IMR-90 (cell line): Measurements from ENCODE around the gene CD36. TPM values are rescaled to one million over a fixed set of nuclear protein-coding genes. Genes with fewer than 3 reads are reported as not detected.

Experiments used
- ATAC-seq: fragments of 200-7000 bp; cut with Tn5 transposase; 2 replicates; pipeline ENCODE4 v1.9.1; 2020; ENCODE audit warnings: low read depth, mild to moderate bottlenecking, moderate library complexity
- BruUV-seq: library from RNA; stranded (reverse); fragments of 400-500 nt; replicated peaks from 2 replicates; lab custom pipeline; 2021; lab: Mats Ljungman, UMichigan
- CTCF ChIA-PET: fragments of 300-600 bp; formaldehyde crosslinking; extraction: SDS; loops from one replicate; lab custom pipeline; 2021; ENCODE audit warnings: antibody characterized with exemption; lab: Yijun Ruan, JAX
- POLR2A ChIA-PET: fragments of 300-600 bp; sonication (Branson Sonifier 250); formaldehyde crosslinking; loops from one replicate; lab custom pipeline; 2022; ENCODE audit warnings: antibody characterized with exemption; ENCODE audit not compliant: unreplicated experiment; lab: Charles Lee
- DNase-seq: peaks from one replicate; pipeline ENCODE4 v3.0.0; 2013
- H2AFZ ChIP-seq: replicated peaks from 2 replicates; pipeline ENCODE3; 2013; ENCODE audit warnings: low read length, mild to moderate bottlenecking; ENCODE audit not compliant: poor library complexity
- H2AK5ac ChIP-seq: 2 replicates; pipeline ENCODE4 v1.6.1; 2013; ENCODE audit warnings: low read depth, low read length, inconsistent platforms
- H2AK9ac ChIP-seq: replicated peaks from 2 replicates; pipeline ENCODE3; 2013; ENCODE audit warnings: mild to moderate bottlenecking, low read depth, low read length, moderate library complexity; ENCODE audit not compliant: poor library complexity
- H2BK120ac ChIP-seq: 2 replicates; pipeline ENCODE4 v1.6.1; 2013; ENCODE audit warnings: low read depth, low read length, inconsistent platforms
- H2BK15ac ChIP-seq: 3 replicates; pipeline ENCODE4 v1.6.1; 2013; ENCODE audit warnings: low read depth, low read length, inconsistent platforms
- H2BK20ac ChIP-seq: 2 replicates; pipeline ENCODE4 v1.6.1; 2013; ENCODE audit warnings: low read depth, mild to moderate bottlenecking, inconsistent platforms, low read length, moderate library complexity
- H2BK5ac ChIP-seq: 2 replicates; pipeline ENCODE4 v1.6.1; 2013; ENCODE audit warnings: mild to moderate bottlenecking, low read depth, low read length, inconsistent platforms; ENCODE audit not compliant: poor library complexity, severe bottlenecking
- H3K14ac ChIP-seq: replicated peaks from 2 replicates; pipeline ENCODE4 v1.6.1; 2013; ENCODE audit warnings: low read depth, low read length, inconsistent platforms
- H3K18ac ChIP-seq: 2 replicates; pipeline ENCODE4 v1.6.1; 2013; ENCODE audit warnings: low read depth, low read length, control low read depth
- H3K23ac ChIP-seq: 2 replicates; pipeline ENCODE4 v1.6.1; 2013; ENCODE audit warnings: low read depth, low read length, inconsistent platforms
- H3K27ac ChIP-seq: 2 replicates; pipeline ENCODE4 v1.5.1; 2013; ENCODE audit warnings: mild to moderate bottlenecking, control low read depth, low read length; ENCODE audit not compliant: insufficient read depth
- H3K27me3 ChIP-seq: 2 replicates; pipeline ENCODE4 v1.6.1; 2013; ENCODE audit warnings: low read length; ENCODE audit not compliant: control insufficient read depth, insufficient read depth
- H3K36me3 ChIP-seq: 2 replicates; pipeline ENCODE4 v1.6.1; 2013; ENCODE audit warnings: low read length, mixed read lengths; ENCODE audit not compliant: control insufficient read depth, insufficient read depth
- H3K4ac ChIP-seq: 2 replicates; pipeline ENCODE4 v1.6.1; 2013; ENCODE audit warnings: low read depth, low read length, inconsistent platforms
- H3K4me1 ChIP-seq: 2 replicates; pipeline ENCODE4 v1.6.1; 2013; ENCODE audit warnings: low read length, mixed read lengths; ENCODE audit not compliant: control insufficient read depth, insufficient read depth
- H3K4me2 ChIP-seq: 2 replicates; pipeline ENCODE4 v1.6.1; 2013; ENCODE audit warnings: low read depth, mild to moderate bottlenecking, control low read depth, low read length, moderate library complexity
- H3K4me3 ChIP-seq: 2 replicates; pipeline ENCODE4 v1.5.1; 2013; ENCODE audit warnings: low read depth, mild to moderate bottlenecking, control low read depth, low read length, moderate library complexity; ENCODE audit not compliant: insufficient read depth
- H3K56ac ChIP-seq: 2 replicates; pipeline ENCODE4 v1.6.1; 2013; ENCODE audit warnings: low read length, inconsistent platforms; ENCODE audit not compliant: insufficient read depth; ENCODE audit errors: extremely low read depth
- H3K79me1 ChIP-seq, 2 experiments: 2 replicates each; pipeline ENCODE4 v1.6.1; 2013; ENCODE audit warnings: low read length in 2 of 2, inconsistent platforms in 1 of 2, low read depth in 1 of 2
- H3K9ac ChIP-seq: 2 replicates; pipeline ENCODE4 v1.6.1; 2013; ENCODE audit warnings: low read depth, low read length, control low read depth
- H3K9me1 ChIP-seq: 2 replicates; pipeline ENCODE4 v1.6.1; 2013; ENCODE audit warnings: low read length, inconsistent platforms; ENCODE audit not compliant: insufficient read depth
- H3K9me3 ChIP-seq: 2 replicates; pipeline ENCODE4 v1.6.1; 2013; ENCODE audit warnings: low read length; ENCODE audit not compliant: control insufficient read depth, insufficient read depth
- H4K20me1 ChIP-seq: 2 replicates; pipeline ENCODE4 v1.6.1; 2013; ENCODE audit warnings: low read length, inconsistent platforms; ENCODE audit not compliant: insufficient read depth
- H4K5ac ChIP-seq: 2 replicates; pipeline ENCODE4 v1.6.1; 2013; ENCODE audit warnings: mild to moderate bottlenecking, low read depth, low read length, control low read depth
- H4K8ac ChIP-seq, 2 experiments: 2 replicates each; pipeline ENCODE4 v1.6.1; 2013; ENCODE audit warnings: low read depth in 2 of 2, low read length in 2 of 2, control low read depth in 1 of 2, inconsistent platforms in 1 of 2
- H4K91ac ChIP-seq: 2 replicates; pipeline ENCODE4 v1.6.1; 2013; ENCODE audit warnings: low read depth, low read length, inconsistent platforms; ENCODE audit not compliant: insufficient read depth
- BHLHE40 ChIP-seq: fragments of 150-350 bp; IDR thresholded peaks from 2 replicates; pipeline ENCODE4 v1.6.1; 2016; ENCODE audit warnings: mild to moderate bottlenecking, low read depth, low read length
- CEBPB ChIP-seq: IDR thresholded peaks from 2 replicates; pipeline ENCODE4 v1.6.1; 2012; ENCODE audit warnings: low read depth, low read length, improper control_type of control experiment
- CHD1 ChIP-seq: IDR thresholded peaks from 2 replicates; pipeline ENCODE4 v1.6.1; 2012; ENCODE audit warnings: low read depth, low read length, improper control_type of control experiment
- CTCF ChIP-seq: conservative IDR thresholded peaks from 2 replicates; pipeline ENCODE4 v1.5.1; 2012; ENCODE audit warnings: mild to moderate bottlenecking, low read depth, low read length, improper control_type of control experiment
- ELK1 ChIP-seq: fragments of 150-350 bp; IDR thresholded peaks from 2 replicates; pipeline ENCODE4 v1.6.1; 2016; ENCODE audit warnings: low read depth, mild to moderate bottlenecking, low read length, moderate library complexity, borderline replicate concordance
- FOS ChIP-seq: fragments of 150-350 bp; IDR thresholded peaks from 2 replicates; pipeline ENCODE4 v1.6.1; 2016; ENCODE audit warnings: low read depth, low read length
- MAFK ChIP-seq: IDR thresholded peaks from 2 replicates; pipeline ENCODE4 v1.6.1; 2012; ENCODE audit warnings: low read depth, low read length, improper control_type of control experiment
- MAZ ChIP-seq: IDR thresholded peaks from 2 replicates; pipeline ENCODE4 v1.6.1; 2012; ENCODE audit warnings: low read depth, mild to moderate bottlenecking, low read length, improper control_type of control experiment, moderate library complexity, borderline replicate concordance
- MXI1 ChIP-seq: IDR thresholded peaks from 2 replicates; pipeline ENCODE4 v1.6.1; 2012; ENCODE audit warnings: low read depth, mild to moderate bottlenecking, low read length, moderate library complexity, borderline replicate concordance
- NFE2L2 ChIP-seq: fragments of 150-350 bp; IDR thresholded peaks from 2 replicates; pipeline ENCODE4 v1.6.1; 2016; ENCODE audit warnings: low read depth, mild to moderate bottlenecking, low read length
- POLR2A ChIP-seq: IDR thresholded peaks from 2 replicates; pipeline ENCODE4 v1.6.1; 2012; ENCODE audit warnings: mild to moderate bottlenecking, low read depth, low read length
- RAD21 ChIP-seq: IDR thresholded peaks from 2 replicates; pipeline ENCODE4 v1.6.1; 2012; ENCODE audit warnings: low read length, improper control_type of control experiment
- RCOR1 ChIP-seq: IDR thresholded peaks from 2 replicates; pipeline ENCODE4 v1.6.1; 2012; ENCODE audit warnings: mild to moderate bottlenecking, low read length, improper control_type of control experiment; ENCODE audit not compliant: insufficient replicate concordance
- RFX5 ChIP-seq: IDR thresholded peaks from 2 replicates; pipeline ENCODE4 v1.8.0; 2012; ENCODE audit warnings: low read depth, mild to moderate bottlenecking, low read length, moderate library complexity
- SMC3 ChIP-seq: fragments of 150-350 bp; IDR thresholded peaks from 2 replicates; pipeline ENCODE4 v1.6.1; 2016; ENCODE audit warnings: low read depth, mild to moderate bottlenecking, antibody characterized with exemption, low read length, moderate library complexity
- WGBS, 2 experiments: methylation state at CpG; one replicate each; pipeline versions ENCODE4 v1.1.5 to v1.1.7; 2013; ENCODE audit warnings: missing lambda C conversion rate in 2 of 2; ENCODE audit not compliant: insufficient read length in 1 of 2; ENCODE audit errors: extremely low coverage in 2 of 2; 5-methylcytosine and 5-hydroxymethylcytosine counted together
- dilution Hi-C: fragments of 300-500 bp; cut with HindIII; formaldehyde crosslinking; loops from one replicate; pipeline ENCODE4 v1.14.3; 2018; ENCODE audit warnings: low sequenced_read_pairs; ENCODE audit not compliant: unreplicated experiment
- in situ Hi-C: fragments of 300-500 bp; cut with MboI; formaldehyde crosslinking; loops from 3 replicates; pipeline ENCODE4 v1.14.3; 2019; ENCODE audit warnings: low sequenced_read_pairs, inconsistent platforms, mixed read lengths
- intact Hi-C: fragments of 100-400 bp; cut with micrococcal nuclease; formaldehyde crosslinking; loops from 2 replicates; pipeline ENCODE4 v1.10.0; 2022
- polyA plus RNA-seq, 3 experiments: library from polyadenylated mRNA; depleted of rRNA; stranded (reverse); fragments of >200 nt; gene quantifications; 2 replicates each; pipeline ENCODE4 v1.2.3, GENCODE V29; 2012; ENCODE audit warnings: low replicate concordance in 1 of 3
- total RNA-seq: library from RNA; depleted of rRNA; stranded (reverse); fragments of >200 nt; gene quantifications from 2 replicates; pipeline ENCODE4 v1.2.3, GENCODE V29; 2012
- TF ChIP-seq, protein P1 (sequence below): fragments of 150-350 bp; IDR thresholded peaks from 2 replicates; pipeline ENCODE4 v1.6.1; 2017; ENCODE audit warnings: mild to moderate bottlenecking, antibody characterized with exemption, low read length, low read depth

CD36 gene
- total and polyA plus RNA-seq, 2 of the 4 experiments (the other 2 are of a cell fraction), result 0.19 to 0.54 TPM

DNA sequence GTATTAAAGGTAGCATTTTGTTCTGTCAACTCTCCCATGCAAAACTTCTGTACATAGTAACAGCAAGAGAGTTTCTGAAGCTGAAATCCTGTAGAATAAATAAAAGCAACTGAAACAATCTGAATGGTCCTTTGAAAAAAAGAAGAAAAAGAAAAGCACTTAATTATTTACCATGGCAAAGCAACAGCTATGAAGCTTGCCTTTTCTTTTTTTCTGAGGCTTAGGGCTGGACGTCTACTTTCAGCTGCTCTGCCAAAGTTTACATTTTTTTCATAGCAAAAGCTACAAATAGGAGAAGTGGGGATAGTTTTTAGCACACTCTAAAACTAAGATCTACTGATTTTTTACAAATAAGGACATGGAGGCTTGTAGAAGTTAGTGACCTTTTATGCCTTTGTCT lies 31.3 kb upstream of the CD36 start:
- no TSS peak for BruUV-seq
- Histone ChIP-seq H3K9me1 (peaks cover 5% of the 10 kb centered on the region), H2BK20ac (peak overlapping the region; percentile 64; the same call in 1 of the 2 replicates), H2BK5ac (peak overlapping the region; percentile 49), H3K27ac (peak overlapping the region; percentile 59; the same call in 1 of the 2 replicates), H3K27me3 (no peaks in the 10 kb centered on the region), H3K4me1 (peaks cover 9% of the 10 kb centered on the region), H3K56ac (no peak overlapping the region), H3K18ac (peak overlapping the region; percentile 95), H2BK15ac (peak overlapping the region; percentile 31; the same call in 1 of the 3 replicates), H3K9me3 (no peaks in the 10 kb centered on the region), H3K23ac (peak overlapping the region; percentile 10; the same call in 1 of the 2 replicates), H3K4me2 (peak overlapping the region; percentile 72; the same call in 1 of the 2 replicates), H4K91ac (peak overlapping the region; percentile 70; the same call in 1 of the 2 replicates), H3K4me3 (no peak overlapping the region), H4K8ac (peak overlapping the region in 1 of 2 experiments; percentile 65; a peak in 1 of 4 replicates), H2AK9ac (no peak overlapping the region), H3K14ac (peak overlapping the region; percentile 73; the same call in 1 of the 2 replicates), H4K20me1 (no peaks in the 10 kb centered on the region), H3K79me1 (no peaks in the 10 kb centered on the region), H2BK120ac (peak overlapping the region; percentile 48; the same call in 1 of the 2 replicates), H3K4ac (peak overlapping the region; percentile 54; the same call in 1 of the 2 replicates), H2AK5ac (no peak overlapping the region), H2AFZ (no peak overlapping the region), H3K9ac (no peak overlapping the region), H4K5ac (peak overlapping the region; percentile 75), H3K36me3 (no peaks in the 10 kb centered on the region)
- ChIA-PET CTCF (interaction anchor here (1.0 to 1.5 kb wide), 2 partner anchors 16 to 29 kb away, joined by 3 read pairs; no protein-coding TSS in a partner anchor), POLR2A (no interaction called here)
- ATAC-seq (peak; percentile 59), DNase-seq (peak; percentile 29)
- intact Hi-C loops, result no loop called here
- WGBS, 2 experiments, result no CpG with 5 or more reads among the region's 1 CpG
- dilution Hi-C loops, result no loop called here
- TF ChIP-seq MAZ, result no peak
- no peak for TF ChIP-seq ELK1
- TF ChIP-seq FOS, result no peak
- TF ChIP-seq SMC3, result no peak
- no peak for TF ChIP-seq CTCF
- no peak for TF ChIP-seq CEBPB
- no peak for TF ChIP-seq RCOR1
- no peak for TF ChIP-seq MXI1
- TF ChIP-seq, protein P1, sequence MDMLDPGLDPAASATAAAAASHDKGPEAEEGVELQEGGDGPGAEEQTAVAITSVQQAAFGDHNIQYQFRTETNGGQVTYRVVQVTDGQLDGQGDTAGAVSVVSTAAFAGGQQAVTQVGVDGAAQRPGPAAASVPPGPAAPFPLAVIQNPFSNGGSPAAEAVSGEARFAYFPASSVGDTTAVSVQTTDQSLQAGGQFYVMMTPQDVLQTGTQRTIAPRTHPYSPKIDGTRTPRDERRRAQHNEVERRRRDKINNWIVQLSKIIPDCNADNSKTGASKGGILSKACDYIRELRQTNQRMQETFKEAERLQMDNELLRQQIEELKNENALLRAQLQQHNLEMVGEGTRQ, result no peak
- no peak for TF ChIP-seq BHLHE40
- no peak for TF ChIP-seq MAFK
- TF ChIP-seq POLR2A, result no peak
- no peak for TF ChIP-seq CHD1
- no peak for TF ChIP-seq RFX5
- TF ChIP-seq RAD21, result no peak
- no peak for TF ChIP-seq NFE2L2
- in situ Hi-C loops, result no loop called here
